Breast epithelium (tissue), 4 donors: ENCODE measurements around the gene MCM5. TPM values are rescaled to one million over a fixed set of nuclear protein-coding genes. Genes with fewer than 3 reads are reported as not detected.
"Not testable (repeated sequence)": the region's sequence is repeated elsewhere in the genome, so short reads cannot be mapped to it uniquely, and the experiment has no call there.

Experiments used
- DNase-seq, 2 donors: peaks; one replicate each; pipeline ENCODE4 v3.0.0-alpha.2; 2019; ENCODE audit warnings: low spot score in 2 of 2
- H3K27ac ChIP-seq, 2 donors: fragments of 200-600 bp; sonication (generic) in 1 of 2; one replicate each; pipeline ENCODE4 v1.5.1; 2016 to 2019; ENCODE audit warnings: mild to moderate bottlenecking in 1 of 2
- H3K27me3 ChIP-seq, 2 donors: fragments of 200-600 bp; sonication (generic) in 1 of 2; one replicate each; pipeline versions ENCODE4 v1.5.1 to v1.6.0; 2017 to 2019; ENCODE audit warnings: control low read depth in 1 of 2, mild to moderate bottlenecking in 1 of 2
- H3K36me3 ChIP-seq: fragments of 200-600 bp; one replicate; pipeline ENCODE4 v1.5.1; 2019
- H3K4me1 ChIP-seq, 2 donors: fragments of 200-600 bp; sonication (generic); one replicate each; pipeline ENCODE4 v1.5.1; 2016 to 2019; ENCODE audit warnings: control low read depth in 1 of 2
- H3K4me3 ChIP-seq, 3 donors: fragments of 200-600 bp; sonication (generic); 1 replicate in 2 of 3; 2 replicates in 1 of 3; pipeline ENCODE4 v1.5.1; 2016 to 2019; ENCODE audit warnings: mild to moderate bottlenecking in 3 of 3, moderate library complexity in 2 of 3
- H3K9me3 ChIP-seq, 2 donors: fragments of 200-600 bp; sonication (generic) in 1 of 2; one replicate each; pipeline ENCODE4 v1.5.1; 2016 to 2019; ENCODE audit warnings: control low read depth in 1 of 2
- CTCF ChIP-seq, 3 donors: fragments of 450-650 bp; IDR thresholded peaks; one replicate each; pipeline ENCODE4 v1.5.1; 2016 to 2017; ENCODE audit warnings: antibody characterized with exemption in 3 of 3, mild to moderate bottlenecking in 3 of 3, moderate library complexity in 3 of 3
- POLR2A ChIP-seq: fragments of 450-650 bp; IDR thresholded peaks from one replicate; pipeline ENCODE4 v1.6.1; 2016; ENCODE audit warnings: antibody characterized with exemption, mild to moderate bottlenecking, moderate library complexity
- POLR2AphosphoS5 ChIP-seq, 3 donors: sonication (generic); formaldehyde crosslinking; IDR thresholded peaks; one replicate each; pipeline ENCODE4 v1.6.1; 2017; ENCODE audit warnings: antibody characterized with exemption in 3 of 3
- intact Hi-C: fragments of 100-400 bp; cut with DNase I; formaldehyde crosslinking; loops from one replicate; pipeline ENCODE4 v1.15.1; 2023; ENCODE audit warnings: low total_unique reads
- total RNA-seq, 3 donors: library from RNA; depleted of rRNA; stranded (reverse); fragments of >200 nt; gene quantifications; one replicate each; pipeline ENCODE4 v1.1.0, GENCODE V29; 2016

Gene MCM5
- total RNA-seq, 3 donors from 2014 or later = 16.4 to 23.3 (median 16.8) TPM

- TF ChIP-seq POLR2AphosphoS5 (IDR thresholded peaks at IDR 0.05) (no peak), CTCF (IDR thresholded peaks at IDR 0.05) (no peak), POLR2A (no peak)
- H3K9me3 ChIP-seq = no peaks in the 10 kb centered on the region
- DNase-seq = no peak
- no peak overlapping the region for H3K4me3 ChIP-seq
- no peaks in the 10 kb centered on the region for H3K4me1 ChIP-seq
- H3K27ac ChIP-seq = no peak overlapping the region
- no peaks in the 10 kb centered on the region for H3K36me3 ChIP-seq
- H3K27me3 ChIP-seq = no peaks in the 10 kb centered on the region
- intact Hi-C loops = no loop called here
Measured at GRCh38 chr22:35457729-35458546, 58.0 kb downstream of the MCM5 start.

DNA sequence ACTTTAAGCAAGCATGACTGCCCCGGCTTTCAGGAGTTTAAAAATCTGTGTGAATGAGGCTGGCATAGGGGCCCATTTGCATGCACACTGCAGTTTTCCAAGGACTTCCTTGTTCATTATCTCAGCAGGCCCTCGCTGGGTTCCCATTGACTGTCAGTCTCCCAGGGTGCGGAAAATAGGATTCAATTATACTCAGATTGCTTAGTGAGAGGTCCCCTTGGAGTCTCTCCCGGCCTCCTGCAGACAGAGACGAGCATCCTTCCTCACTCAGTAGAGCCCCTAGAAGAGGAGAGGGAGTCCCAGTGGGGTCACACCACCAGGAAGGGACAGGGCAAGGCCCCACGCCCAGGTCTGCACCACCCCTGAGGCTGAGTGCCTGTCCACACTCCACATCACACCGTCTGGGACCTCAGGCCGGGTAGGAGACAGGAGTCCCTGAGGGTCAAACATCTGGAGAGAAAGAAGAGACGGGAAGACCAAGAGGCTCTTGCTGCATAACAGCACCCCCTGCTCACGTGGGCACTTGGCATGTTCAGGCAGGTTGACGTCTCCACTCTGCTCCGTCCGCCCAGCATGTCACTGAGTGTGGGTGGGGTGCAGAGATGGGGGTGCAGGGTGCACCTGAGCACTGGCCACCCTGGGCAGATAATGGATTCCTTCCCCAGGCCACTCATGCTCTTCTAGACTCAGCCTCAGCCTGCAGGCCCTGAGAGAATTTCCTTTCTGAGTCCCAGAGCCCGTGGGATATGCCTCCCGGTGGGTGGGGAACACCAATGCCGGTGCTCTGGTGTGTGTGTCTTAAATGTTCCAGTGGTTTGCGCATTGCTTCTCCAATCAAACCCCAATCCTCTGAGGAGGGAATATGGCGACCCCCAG, 58.8 kb downstream of the MCM5 start:
- H3K4me3 ChIP-seq = no peak overlapping the region
- H3K4me1 ChIP-seq = no peaks in the 10 kb centered on the region
- no peak for DNase-seq
- no peaks in the 10 kb centered on the region for H3K27me3 ChIP-seq
- intact Hi-C loops = no loop called here
- H3K36me3 ChIP-seq = no peaks in the 10 kb centered on the region
- TF ChIP-seq CTCF (IDR thresholded peaks at IDR 0.05) (no peak), POLR2AphosphoS5 (IDR thresholded peaks at IDR 0.05) (no peak)
- no peaks in the 10 kb centered on the region for H3K9me3 ChIP-seq
- H3K27ac ChIP-seq = no peak overlapping the region

DNA sequence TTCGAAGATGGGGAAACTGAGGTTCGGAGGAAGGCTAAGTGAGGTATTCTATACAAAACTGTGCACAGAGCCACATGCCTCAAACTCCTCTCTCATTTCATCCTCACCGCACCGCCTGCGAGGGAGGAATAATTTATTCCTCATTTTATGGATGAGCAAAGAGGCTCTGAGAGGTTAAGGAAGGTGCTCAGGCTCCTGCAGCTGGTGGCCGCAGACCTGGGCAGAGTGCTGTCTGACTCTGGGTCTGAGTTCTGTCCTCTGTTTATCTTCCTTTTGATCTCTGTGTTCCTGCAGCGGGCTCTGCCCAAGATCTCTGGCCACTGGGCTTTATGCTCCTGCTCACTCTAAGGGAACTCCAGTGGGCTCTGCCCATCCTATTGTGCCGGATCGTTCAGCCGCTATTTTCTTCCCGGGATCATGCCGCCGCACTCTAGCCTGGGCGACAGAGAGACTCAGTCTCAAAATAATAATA, 59.5 kb downstream of the MCM5 start:
- Histone ChIP-seq H3K9me3 (no peaks in the 10 kb centered on the region), H3K27me3 (no peaks in the 10 kb centered on the region), H3K27ac (no peak overlapping the region), H3K36me3 (no peaks in the 10 kb centered on the region), H3K4me3 (no peak overlapping the region), H3K4me1 (no peaks in the 10 kb centered on the region)
- TF ChIP-seq POLR2A (no peak), CTCF (IDR thresholded peaks at IDR 0.05) (no peak), POLR2AphosphoS5 (IDR thresholded peaks at IDR 0.05) (no peak)
- no peak for DNase-seq
- intact Hi-C loops = no loop called here

GRCh38 chr22:35459976-35460375, 60.0 kb downstream of the MCM5 start:
- H3K4me3 ChIP-seq, H3K4me1 ChIP-seq, H3K36me3 ChIP-seq, H3K27me3 ChIP-seq, H3K27ac ChIP-seq, intact Hi-C loops, H3K9me3 ChIP-seq, DNase-seq: not testable (repeated sequence)

GRCh38 chr22:35460688-35461087, 60.7 kb downstream of the MCM5 start:
- H3K4me1 ChIP-seq = no peaks in the 10 kb centered on the region
- no peak for TF ChIP-seq CTCF (IDR thresholded peaks at IDR 0.05)
- no peak for TF ChIP-seq POLR2A
- no peak for TF ChIP-seq POLR2AphosphoS5 (IDR thresholded peaks at IDR 0.05)
- no peak for DNase-seq
- H3K4me3 ChIP-seq = no peak overlapping the region
- no peaks in the 10 kb centered on the region for H3K36me3 ChIP-seq
- intact Hi-C loops = no loop called here
- H3K9me3 ChIP-seq = no peaks in the 10 kb centered on the region
- H3K27me3 ChIP-seq = no peaks in the 10 kb centered on the region
- no peak overlapping the region for H3K27ac ChIP-seq
